HG02798 (cell line): Measurements from ENCODE around the gene TNIP1.

Experiments
- ATAC-seq: cut with Tn5 transposase; IDR thresholded peaks from one replicate; pipeline ENCODE4 v1.9.1; 2021; ENCODE audit warnings: mild to moderate bottlenecking; ENCODE audit not compliant: unreplicated experiment, poor library complexity

TNIP1 gene

GRCh38 chr5:151005950-151006576 is 74.8 kb downstream of the TNIP1 start:
- ATAC-seq, result no peak

- no peak for ATAC-seq
Observed at GRCh38 chr5:151005187-151005949, 75.5 kb downstream of the TNIP1 start.

GRCh38 chr5:151004499-151004898 is 76.3 kb downstream of the TNIP1 start:
- ATAC-seq, result no peak

DNA sequence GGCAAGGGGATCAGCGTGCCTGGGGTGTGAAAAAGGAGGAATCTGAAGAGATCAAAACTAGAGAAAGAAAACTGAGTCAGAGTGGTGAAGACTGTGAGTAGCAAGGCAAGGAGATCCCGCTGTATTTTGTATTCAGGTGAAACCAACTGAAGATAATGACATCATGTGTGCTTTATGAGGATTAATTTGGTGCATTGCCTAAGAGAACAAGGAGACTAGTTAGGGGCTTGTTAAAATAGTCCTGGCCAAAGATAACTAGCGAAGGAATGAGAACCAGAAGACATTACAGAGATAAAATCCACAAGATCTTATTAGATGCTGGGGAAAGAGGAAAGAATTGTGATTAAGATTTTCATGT is 77.4 kb downstream of the TNIP1 start:
- no peak for ATAC-seq

DNA sequence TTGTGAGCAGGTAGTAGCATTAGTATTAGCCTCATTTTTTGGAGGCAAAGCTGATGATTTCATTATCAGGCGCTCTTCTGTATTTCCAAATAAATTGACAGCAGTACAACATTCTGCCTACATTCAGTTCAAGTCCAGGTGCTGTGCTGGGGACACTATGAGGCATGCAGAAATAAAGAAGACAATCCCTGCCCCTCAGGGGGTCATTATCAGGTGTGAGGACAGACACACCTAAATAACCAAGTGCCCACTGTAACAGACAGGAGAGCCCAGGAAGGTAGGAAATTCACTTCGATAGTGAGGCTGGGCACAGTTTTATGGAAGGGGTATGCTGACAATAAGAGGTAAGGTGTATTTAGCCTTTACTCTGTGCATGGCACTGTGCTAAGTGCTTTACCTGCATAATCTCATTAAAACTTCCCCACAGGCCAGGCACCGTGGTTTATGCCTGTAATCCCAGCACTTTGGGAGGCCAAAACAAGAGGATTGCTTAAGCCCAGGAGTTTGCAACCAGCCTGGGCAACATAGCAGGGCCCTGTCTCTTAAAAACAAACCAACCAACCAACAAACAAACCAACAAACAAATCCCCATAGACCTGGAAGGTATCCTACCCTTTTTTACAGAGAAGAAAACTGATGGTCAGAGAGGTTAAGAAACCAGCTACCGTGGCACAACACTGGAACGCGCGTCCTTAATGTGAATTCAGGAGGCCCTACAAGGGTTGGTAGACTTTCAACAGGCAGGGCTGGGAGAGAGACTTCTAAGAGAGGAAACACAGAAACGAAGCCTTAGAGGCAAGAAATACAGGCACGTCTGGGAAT is 77.9 kb downstream of the TNIP1 start:
- ATAC-seq, result no peak

DNA sequence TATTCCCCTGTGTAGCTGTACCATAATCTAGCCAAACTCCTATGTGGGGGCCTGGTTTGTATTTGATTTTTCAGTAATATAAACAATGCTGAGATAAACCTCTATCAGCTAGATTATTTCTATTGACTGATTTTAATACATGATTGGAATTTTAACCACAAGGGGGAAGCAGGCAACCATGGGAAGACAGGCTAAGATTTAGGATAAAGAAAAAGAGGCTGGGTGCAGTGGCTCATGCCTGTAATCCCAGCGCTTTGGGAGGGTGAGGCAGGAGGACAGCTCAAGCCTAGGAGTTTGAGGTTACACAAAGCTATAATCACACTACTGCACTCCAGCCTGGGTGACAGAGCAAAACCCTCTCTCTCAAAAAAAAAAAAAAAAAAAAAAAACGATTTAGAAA is 78.6 kb downstream of the TNIP1 start:
- ATAC-seq, result no peak

DNA sequence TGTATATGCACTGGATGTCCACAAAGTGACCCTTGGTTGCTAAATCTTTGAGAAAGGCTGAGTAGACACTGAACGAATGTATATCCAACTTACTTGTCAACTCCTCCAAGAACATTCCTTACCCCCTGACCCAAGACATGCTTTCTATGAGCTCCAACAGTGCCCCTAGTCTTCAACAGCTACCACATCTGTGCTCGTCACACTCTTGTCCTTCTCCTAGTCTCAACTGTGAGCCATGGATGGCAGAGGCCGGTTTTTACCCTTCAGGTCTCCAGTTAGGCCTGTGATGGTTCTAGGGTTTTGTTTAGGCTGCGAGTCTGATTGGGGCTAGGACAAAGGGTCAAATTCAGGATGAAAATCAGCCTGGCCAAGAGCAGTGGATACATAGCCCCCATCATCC is 79.4 kb downstream of the TNIP1 start:
- ATAC-seq, result no peak

GRCh38 chr5:150999704-151000442 is 81.0 kb downstream of the TNIP1 start:
- no peak for ATAC-seq

DNA sequence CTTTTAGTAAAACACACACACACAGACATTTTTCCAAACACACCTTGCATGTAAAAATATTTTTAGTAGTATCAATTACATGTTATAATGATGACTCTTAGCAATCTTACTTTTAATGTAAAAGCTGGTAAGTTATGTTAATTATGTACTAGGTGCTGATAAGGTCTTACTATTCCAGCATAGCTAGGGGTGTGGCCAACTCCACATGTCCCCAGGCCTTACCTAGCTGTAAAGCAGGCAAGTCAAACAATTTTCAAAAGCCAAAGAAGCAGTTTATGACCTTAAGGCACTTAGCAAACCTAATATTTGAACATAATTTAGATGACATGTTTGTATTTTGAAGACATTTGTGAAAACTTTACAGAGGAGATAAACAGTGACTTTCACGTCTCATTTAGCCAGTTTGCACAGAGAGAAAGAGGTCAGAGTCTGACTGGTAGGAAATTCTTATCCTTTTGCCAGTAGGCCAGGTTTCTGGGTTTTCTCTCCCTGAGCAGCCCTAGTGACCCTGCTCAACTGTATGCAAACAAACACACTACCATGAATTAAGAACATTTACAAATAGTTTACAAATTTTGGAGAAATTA is 86.9 kb downstream of the TNIP1 start:
- no peak for ATAC-seq

GRCh38 chr5:150993422-150993821 is 87.4 kb downstream of the TNIP1 start:
- no peak for ATAC-seq

DNA sequence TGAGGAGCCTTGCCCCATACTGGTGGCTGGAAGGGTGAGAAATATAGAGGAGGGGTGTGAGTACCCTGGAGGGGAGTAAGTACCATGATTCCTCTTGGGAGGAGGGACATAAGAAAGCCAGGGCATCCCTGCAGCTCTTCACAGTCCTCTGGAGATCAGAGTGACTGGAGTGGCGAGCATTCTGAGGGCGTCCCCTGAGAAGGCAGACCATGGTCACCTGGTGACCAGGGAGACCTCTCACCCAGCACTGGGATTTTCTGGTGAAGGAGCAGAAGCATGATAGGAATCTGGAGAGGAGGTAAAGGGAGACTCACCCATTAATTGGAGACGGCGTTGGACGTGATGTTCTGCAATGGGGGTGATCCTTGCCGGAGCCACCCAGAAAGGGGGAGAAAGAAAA is 88.1 kb downstream of the TNIP1 start:
- ATAC-seq, result no peak

DNA sequence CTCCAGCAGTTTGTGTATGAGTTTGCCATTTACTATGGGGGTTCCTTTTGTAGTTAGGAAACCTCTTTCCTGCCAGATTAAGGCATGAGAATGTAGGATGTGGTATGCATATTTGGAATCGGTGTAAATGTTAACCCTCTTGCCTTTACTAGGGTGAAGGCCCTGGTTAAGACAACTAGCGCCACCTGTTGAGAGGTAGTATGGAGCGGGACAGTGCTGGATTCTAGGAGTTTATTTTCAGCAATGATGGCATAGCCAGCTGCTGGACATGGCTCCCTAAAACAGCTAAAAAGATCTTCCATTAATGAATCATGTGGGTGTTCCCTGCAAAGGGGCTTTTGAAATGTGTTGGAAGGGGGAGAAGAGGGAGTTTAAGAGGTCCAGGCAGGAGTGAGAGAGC is 91.1 kb downstream of the TNIP1 start:
- no peak for ATAC-seq

GRCh38 chr5:150987746-150988145 is 93.1 kb downstream of the TNIP1 start:
- no peak for ATAC-seq
